Mesothelial cell of epicardium (in vitro differentiated cells): ENCODE results near the gene CCDC175. TPM values are rescaled to one million over a fixed set of nuclear protein-coding genes. Genes with fewer than 3 reads are reported as not detected.

Source experiments
- DNase-seq, 2 experiments: peaks; one replicate each; pipeline ENCODE4 v3.0.0; 2021; ENCODE audit warnings: low spot score in 2 of 2; ENCODE audit not compliant: unreplicated experiment in 2 of 2
- H3K27ac Mint-ChIP-seq: 2 replicates; pipeline ENCODE4 v1.8.0; 2021; ENCODE audit warnings: mixed read lengths
- H3K27me3 Mint-ChIP-seq: 2 replicates; pipeline ENCODE4 v1.8.0; 2021; ENCODE audit warnings: low read depth, mixed read lengths
- H3K36me3 Mint-ChIP-seq: 2 replicates; pipeline ENCODE4 v1.8.0; 2021; ENCODE audit warnings: mixed read lengths
- H3K4me1 Mint-ChIP-seq: 2 replicates; pipeline ENCODE4 v1.8.0; 2021; ENCODE audit warnings: mixed read lengths
- H3K4me3 Mint-ChIP-seq: 2 replicates; pipeline ENCODE4 v1.8.0; 2021; ENCODE audit warnings: mild to moderate bottlenecking, moderate library complexity, mixed read lengths
- H3K9me3 Mint-ChIP-seq: 2 replicates; pipeline ENCODE4 v1.8.0; 2021; ENCODE audit warnings: mixed read lengths
- total RNA-seq: library from RNA; stranded (reverse); gene quantifications from 3 replicates; pipeline ENCODE4 v1.2.1, GENCODE V29; 2021
- TF ChIP-seq, protein P1 (sequence below): fragments of 200-600 bp; sonication (generic); IDR thresholded peaks from one replicate; pipeline ENCODE4 v1.5.0; 2021; ENCODE audit warnings: antibody characterized with exemption; ENCODE audit not compliant: unreplicated experiment

Gene CCDC175
- total RNA-seq, 1 donor from 2014 or later, result 0.16 TPM

DNA sequence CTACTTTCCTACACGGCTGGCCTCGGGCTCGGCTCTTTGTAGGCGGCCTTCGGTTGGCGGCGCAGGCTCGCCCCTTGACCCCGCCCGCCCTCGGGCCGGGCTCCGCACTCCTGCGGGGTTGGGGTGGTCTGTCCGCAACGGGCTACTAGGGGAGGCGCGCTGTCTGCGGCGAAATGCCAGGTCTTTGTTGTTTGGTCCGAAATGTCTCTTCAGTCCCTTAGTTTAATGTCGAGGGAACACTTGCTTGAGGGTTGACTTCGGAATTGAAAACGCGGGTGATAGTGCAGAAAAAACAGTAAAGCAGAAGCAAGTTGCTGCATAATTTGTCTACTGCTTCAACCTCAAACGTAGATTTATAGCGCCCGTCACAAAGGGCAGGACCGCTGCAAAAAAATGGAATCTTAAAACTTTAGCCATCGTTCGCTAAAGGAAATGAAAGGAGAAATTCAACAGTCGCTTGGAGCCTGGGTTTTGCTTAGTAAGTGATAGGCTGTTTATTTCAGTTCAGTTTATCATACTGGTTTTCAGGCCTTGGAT, 91.9 kb downstream of the CCDC175 start:
- peaks cover 19% of the 10 kb centered on the region for H3K36me3 Mint-ChIP-seq
- no peaks in the 10 kb centered on the region for H3K9me3 Mint-ChIP-seq
- TF ChIP-seq, protein P1, sequence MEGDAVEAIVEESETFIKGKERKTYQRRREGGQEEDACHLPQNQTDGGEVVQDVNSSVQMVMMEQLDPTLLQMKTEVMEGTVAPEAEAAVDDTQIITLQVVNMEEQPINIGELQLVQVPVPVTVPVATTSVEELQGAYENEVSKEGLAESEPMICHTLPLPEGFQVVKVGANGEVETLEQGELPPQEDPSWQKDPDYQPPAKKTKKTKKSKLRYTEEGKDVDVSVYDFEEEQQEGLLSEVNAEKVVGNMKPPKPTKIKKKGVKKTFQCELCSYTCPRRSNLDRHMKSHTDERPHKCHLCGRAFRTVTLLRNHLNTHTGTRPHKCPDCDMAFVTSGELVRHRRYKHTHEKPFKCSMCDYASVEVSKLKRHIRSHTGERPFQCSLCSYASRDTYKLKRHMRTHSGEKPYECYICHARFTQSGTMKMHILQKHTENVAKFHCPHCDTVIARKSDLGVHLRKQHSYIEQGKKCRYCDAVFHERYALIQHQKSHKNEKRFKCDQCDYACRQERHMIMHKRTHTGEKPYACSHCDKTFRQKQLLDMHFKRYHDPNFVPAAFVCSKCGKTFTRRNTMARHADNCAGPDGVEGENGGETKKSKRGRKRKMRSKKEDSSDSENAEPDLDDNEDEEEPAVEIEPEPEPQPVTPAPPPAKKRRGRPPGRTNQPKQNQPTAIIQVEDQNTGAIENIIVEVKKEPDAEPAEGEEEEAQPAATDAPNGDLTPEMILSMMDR, result no peak
- peaks cover 36% of the 10 kb centered on the region for H3K4me1 Mint-ChIP-seq
- DNase-seq, result no peak
- H3K27me3 Mint-ChIP-seq, result no peaks in the 10 kb centered on the region
- peak overlapping the region; percentile 85 for H3K4me3 Mint-ChIP-seq
- peak overlapping the region; percentile 92 for H3K27ac Mint-ChIP-seq

DNA sequence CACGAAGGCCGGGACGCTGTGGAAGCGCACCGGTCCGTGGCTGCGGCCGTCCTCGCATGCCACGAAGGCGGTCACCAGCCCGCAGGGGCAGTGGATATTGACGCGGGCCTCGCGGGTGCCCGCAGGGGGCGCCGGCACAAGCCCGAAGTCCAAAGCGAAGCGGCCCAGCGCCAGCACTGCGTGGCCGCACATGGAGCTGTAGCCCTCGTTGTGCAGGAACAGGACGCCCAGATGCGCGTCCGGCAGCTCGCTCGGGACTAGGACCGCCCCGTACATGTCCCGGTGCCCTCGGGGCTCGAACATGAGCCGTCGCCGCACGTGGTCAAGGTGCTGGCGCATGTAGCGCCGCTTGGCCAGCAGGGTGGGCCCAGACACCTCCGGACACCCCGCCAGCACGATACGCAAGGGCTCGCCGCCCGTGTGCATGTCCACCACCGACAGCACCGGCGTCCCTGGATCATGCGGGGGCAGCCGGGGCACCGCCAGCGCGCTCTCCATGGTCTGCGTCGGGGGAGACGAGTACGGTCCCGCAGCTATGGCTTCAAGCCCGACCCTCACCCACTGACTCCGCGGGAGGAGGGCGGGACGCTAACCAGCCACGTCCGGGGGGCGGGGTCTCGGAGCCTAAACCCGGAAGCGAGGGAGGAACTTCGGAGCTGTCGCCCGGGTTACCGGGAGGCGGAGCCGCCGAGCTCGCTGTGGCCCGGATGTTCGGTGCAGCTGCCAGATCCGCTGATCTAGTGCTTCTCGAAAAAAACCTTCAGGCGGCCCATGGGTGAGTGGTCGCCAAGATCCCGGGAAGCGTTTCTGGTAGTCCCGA, 92.6 kb downstream of the CCDC175 start, which contains the start of the genes JKAMP and L3HYPDH:
Gene JKAMP, plus strand, starts transcription at position 699 of the 820 bp plus-strand sequence. Its CDS starts 73 bp downstream, at position 772.
Gene L3HYPDH, minus strand, starts transcription at position 590 of the 820 bp plus-strand sequence. Its CDS starts 92 bp downstream, at position 498.
- Mint-ChIP-seq H3K27ac (peak within 1 kb of the TSS; percentile 92), H3K9me3 (no peaks in the 10 kb centered on the region), H3K4me1 (peaks cover 36% of the 10 kb centered on the region), H3K36me3 (peaks cover 14% of the 10 kb centered on the region), H3K4me3 (peak within 1 kb of the TSS; percentile 85), H3K27me3 (no peaks in the 10 kb centered on the region)
- TF ChIP-seq, protein P1, result peak; percentile 28
- DNase-seq, result peak; percentile 96 to 98

DNA sequence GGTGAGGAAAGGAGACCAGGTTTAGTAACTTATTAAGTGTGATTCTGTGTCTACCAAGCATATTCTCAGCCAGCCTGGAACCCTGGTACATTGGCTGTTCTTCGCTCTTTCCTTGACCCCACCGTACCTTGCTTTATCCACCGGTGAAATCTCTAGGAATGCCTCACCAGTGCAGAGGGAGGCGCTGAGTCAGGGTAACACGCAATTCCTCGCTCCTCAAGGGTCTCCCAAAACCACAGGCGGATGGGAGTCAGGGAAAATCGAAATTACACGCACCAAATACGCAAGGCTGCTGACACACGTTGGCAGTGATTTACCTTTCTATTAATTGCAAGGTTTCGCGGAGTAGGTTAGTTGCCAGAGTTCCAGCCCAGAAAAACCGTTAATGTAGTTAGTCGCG, 93.2 kb downstream of the CCDC175 start:
- no peaks in the 10 kb centered on the region for H3K27me3 Mint-ChIP-seq
- peaks cover 36% of the 10 kb centered on the region for H3K4me1 Mint-ChIP-seq
- H3K27ac Mint-ChIP-seq, result peak overlapping the region; percentile 88
- H3K36me3 Mint-ChIP-seq, result peaks cover 15% of the 10 kb centered on the region
- peak in 1 of 2 experiments; percentile 44 for DNase-seq
- no peaks in the 10 kb centered on the region for H3K9me3 Mint-ChIP-seq
- peak overlapping the region; percentile 85 for H3K4me3 Mint-ChIP-seq
- TF ChIP-seq, protein P1, result no peak

DNA sequence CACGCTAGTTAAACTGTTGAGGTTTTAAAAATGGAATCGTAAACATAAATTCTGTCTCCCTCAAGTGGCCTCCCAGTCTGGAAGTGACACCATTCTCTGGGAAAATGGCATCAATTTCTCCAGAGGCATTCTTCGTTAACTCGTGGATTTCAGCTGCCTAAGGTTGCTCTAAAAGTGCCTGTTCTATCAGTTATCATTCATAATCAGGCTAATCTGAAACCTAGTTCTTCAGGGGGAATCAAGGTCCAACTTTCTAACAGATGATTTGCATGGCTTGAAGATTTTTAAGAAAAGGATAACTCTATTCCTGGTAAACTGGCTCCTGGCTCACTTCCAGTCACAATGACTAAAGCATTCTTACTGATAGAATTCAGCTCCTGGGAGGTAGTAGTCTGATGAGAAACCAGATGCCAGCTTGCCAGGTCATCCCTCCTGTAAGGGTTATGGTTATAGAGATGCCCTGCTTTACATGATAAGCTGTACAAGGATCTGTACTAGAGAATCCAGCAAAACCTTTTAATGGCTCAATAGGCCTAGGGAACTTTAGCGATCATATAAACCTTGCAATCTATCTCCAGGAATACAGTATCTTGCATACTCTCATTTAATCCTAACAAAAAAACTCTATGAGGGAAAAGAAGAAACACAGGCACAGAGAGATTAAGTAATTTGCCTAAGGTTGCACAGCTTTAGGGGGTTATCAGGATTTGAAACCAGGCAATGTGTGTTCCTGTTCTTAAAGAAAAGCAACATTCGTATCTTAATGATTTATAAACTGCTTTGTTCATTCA, 93.9 kb downstream of the CCDC175 start:
- H3K4me1 Mint-ChIP-seq, result peaks cover 36% of the 10 kb centered on the region
- H3K36me3 Mint-ChIP-seq, result peaks cover 11% of the 10 kb centered on the region
- H3K27ac Mint-ChIP-seq, result peak overlapping the region; percentile 88
- TF ChIP-seq, protein P1, result no peak
- DNase-seq, result no peak
- peak overlapping the region; percentile 85 for H3K4me3 Mint-ChIP-seq
- no peaks in the 10 kb centered on the region for H3K9me3 Mint-ChIP-seq
- H3K27me3 Mint-ChIP-seq, result no peaks in the 10 kb centered on the region

DNA sequence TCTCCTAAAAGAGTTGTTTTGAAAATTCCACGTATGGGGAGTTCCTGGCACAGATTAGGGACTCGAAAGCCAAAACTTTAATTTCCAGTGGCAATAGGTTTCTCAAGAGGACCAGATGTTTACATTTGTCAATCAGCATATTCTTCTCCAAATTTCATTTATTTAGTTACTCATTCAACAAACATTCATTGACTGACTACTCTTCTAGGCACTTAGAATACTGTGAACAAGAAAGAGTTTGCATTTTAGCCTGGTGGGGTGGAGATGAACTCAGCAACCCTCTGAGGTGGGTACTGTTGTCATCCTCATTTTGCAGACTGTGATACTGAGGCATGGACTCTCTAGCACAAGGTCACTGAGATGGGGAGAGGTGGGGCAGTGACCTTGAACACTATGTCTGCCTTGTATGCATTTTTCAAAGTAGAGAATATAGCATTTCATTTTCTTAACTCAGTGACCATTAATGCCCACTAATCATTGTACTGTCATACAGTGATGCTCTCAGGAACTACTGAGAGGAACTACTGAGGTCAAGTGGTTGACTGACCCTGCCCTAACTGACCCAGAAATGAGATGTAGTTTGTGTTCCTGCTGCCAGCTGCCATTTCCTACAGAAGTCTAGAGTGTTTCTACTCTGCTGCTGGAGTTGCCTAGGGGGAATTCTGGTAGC, 94.6 kb downstream of the CCDC175 start:
- Mint-ChIP-seq H3K4me1 (peaks cover 36% of the 10 kb centered on the region), H3K36me3 (peaks cover 9% of the 10 kb centered on the region), H3K27me3 (no peaks in the 10 kb centered on the region), H3K27ac (peak overlapping the region; percentile 88), H3K9me3 (no peaks in the 10 kb centered on the region), H3K4me3 (peak overlapping the region; percentile 85)
- TF ChIP-seq, protein P1, result no peak
- no peak for DNase-seq
